Measurements from ENCODE around the gene NR3C2.

DNA sequence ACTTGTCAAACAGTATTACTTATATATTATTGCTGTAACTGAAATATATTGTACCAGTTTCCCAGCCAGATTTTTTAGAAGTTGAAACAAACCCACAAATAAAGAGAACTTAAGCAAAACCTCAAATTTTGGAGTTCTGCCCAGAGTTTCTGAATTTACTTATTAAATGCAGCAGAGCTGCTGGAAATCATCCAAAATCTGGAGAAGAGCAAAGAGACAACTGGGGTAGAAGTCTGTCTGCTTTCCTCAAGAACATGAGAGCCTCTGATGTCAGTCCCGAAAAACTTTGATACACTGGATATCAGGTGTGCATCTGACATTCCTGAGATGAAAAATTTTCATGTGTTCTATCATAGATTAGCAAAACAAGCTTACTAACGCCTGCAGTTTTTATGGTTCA lies 325.9 kb downstream of the NR3C2 start:
- TF ChIP-seq CTCF (conservative IDR thresholded peaks at IDR 0.05; ENCODE audit: low read depth in 2 of 2) (no peak), CREB1 (CRISPR knock-in tag; IDR thresholded peaks at IDR 0.05; ENCODE audit: low read depth) (no peak), EZH2phosphoT487 (IDR thresholded peaks at IDR 0.05; ENCODE audit: unreplicated experiment) (no peak), REST (IDR thresholded peaks at IDR 0.05; ENCODE audit: unreplicated experiment) (no peak), POLR2AphosphoS5 (IDR thresholded peaks at IDR 0.05; ENCODE audit: low read depth) (no peak), STAT1 (IDR thresholded peaks at IDR 0.05; ENCODE audit: unreplicated experiment) (no peak), JUNB (IDR thresholded peaks at IDR 0.05; ENCODE audit: unreplicated experiment) (no peak), EZH2 (IDR thresholded peaks at IDR 0.05; ENCODE audit: low read depth, unreplicated experiment) (no peak), ZNF331 (CRISPR knock-in tag; IDR thresholded peaks at IDR 0.05; ENCODE audit: low read depth) (no peak), NANOG (IDR thresholded peaks at IDR 0.05; ENCODE audit: borderline replicate concordance) (no peak)
- TF ChIP-seq, protein P1, sequence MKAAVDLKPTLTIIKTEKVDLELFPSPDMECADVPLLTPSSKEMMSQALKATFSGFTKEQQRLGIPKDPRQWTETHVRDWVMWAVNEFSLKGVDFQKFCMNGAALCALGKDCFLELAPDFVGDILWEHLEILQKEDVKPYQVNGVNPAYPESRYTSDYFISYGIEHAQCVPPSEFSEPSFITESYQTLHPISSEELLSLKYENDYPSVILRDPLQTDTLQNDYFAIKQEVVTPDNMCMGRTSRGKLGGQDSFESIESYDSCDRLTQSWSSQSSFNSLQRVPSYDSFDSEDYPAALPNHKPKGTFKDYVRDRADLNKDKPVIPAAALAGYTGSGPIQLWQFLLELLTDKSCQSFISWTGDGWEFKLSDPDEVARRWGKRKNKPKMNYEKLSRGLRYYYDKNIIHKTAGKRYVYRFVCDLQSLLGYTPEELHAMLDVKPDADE (IDR thresholded peaks at IDR 0.05) = no peak
- TF ChIP-seq, protein P2, sequence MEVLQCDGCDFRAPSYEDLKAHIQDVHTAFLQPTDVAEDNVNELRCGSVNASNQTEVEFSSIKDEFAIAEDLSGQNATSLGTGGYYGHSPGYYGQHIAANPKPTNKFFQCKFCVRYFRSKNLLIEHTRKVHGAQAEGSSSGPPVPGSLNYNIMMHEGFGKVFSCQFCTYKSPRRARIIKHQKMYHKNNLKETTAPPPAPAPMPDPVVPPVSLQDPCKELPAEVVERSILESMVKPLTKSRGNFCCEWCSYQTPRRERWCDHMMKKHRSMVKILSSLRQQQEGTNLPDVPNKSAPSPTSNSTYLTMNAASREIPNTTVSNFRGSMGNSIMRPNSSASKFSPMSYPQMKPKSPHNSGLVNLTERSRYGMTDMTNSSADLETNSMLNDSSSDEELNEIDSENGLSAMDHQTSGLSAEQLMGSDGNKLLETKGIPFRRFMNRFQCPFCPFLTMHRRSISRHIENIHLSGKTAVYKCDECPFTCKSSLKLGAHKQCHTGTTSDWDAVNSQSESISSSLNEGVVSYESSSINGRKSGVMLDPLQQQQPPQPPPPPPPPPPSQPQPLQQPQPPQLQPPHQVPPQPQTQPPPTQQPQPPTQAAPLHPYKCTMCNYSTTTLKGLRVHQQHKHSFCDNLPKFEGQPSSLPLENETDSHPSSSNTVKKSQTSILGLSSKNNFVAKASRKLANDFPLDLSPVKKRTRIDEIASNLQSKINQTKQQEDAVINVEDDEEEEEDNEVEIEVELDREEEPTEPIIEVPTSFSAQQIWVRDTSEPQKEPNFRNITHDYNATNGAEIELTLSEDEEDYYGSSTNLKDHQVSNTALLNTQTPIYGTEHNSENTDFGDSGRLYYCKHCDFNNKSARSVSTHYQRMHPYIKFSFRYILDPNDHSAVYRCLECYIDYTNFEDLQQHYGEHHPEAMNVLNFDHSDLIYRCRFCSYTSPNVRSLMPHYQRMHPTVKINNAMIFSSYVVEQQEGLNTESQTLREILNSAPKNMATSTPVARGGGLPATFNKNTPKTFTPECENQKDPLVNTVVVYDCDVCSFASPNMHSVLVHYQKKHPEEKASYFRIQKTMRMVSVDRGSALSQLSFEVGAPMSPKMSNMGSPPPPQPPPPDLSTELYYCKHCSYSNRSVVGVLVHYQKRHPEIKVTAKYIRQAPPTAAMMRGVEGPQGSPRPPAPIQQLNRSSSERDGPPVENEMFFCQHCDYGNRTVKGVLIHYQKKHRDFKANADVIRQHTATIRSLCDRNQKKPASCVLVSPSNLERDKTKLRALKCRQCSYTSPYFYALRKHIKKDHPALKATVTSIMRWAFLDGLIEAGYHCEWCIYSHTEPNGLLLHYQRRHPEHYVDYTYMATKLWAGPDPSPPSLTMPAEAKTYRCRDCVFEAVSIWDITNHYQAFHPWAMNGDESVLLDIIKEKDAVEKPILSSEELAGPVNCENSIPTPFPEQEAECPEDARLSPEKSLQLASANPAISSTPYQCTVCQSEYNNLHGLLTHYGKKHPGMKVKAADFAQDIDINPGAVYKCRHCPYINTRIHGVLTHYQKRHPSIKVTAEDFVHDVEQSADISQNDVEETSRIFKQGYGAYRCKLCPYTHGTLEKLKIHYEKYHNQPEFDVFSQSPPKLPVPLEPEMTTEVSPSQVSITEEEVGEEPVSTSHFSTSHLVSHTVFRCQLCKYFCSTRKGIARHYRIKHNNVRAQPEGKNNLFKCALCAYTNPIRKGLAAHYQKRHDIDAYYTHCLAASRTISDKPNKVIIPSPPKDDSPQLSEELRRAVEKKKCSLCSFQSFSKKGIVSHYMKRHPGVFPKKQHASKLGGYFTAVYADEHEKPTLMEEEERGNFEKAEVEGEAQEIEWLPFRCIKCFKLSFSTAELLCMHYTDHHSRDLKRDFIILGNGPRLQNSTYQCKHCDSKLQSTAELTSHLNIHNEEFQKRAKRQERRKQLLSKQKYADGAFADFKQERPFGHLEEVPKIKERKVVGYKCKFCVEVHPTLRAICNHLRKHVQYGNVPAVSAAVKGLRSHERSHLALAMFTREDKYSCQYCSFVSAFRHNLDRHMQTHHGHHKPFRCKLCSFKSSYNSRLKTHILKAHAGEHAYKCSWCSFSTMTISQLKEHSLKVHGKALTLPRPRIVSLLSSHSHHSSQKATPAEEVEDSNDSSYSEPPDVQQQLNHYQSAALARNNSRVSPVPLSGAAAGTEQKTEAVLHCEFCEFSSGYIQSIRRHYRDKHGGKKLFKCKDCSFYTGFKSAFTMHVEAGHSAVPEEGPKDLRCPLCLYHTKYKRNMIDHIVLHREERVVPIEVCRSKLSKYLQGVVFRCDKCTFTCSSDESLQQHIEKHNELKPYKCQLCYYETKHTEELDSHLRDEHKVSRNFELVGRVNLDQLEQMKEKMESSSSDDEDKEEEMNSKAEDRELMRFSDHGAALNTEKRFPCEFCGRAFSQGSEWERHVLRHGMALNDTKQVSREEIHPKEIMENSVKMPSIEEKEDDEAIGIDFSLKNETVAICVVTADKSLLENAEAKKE (CRISPR knock-in tag; IDR thresholded peaks at IDR 0.05) = no peak
